NCI-H1436 treated with DMSO at 0.1 percent for 48 hours (cell line): ENCODE data around the gene LRRC10B.

Source experiments
- DNase-seq: peaks from one replicate; lab custom pipeline; 2025; lab: John Stamatoyannopoulos, UW

The LRRC10B gene

DNA sequence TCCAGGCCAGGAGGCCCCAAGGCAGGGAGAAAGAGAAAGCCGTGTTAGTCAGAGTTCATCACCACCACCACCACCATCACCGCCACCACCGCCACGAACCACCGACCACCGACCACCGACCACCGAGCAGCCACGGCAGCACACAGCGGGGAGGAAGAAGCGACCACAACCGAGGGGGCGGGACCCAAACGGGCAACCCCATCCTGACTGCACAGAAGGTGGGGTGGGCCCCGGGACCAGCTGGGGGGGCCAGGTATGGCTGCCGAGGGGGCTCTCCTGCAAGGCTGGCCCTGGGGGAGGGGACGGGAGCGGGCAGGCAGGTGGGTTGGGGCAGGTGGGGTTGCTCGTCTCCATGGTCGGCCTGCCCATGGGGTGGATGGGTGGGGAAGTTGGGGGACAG lies 38.1 kb downstream of the LRRC10B start:
- DNase-seq: no peak

GRCh38 chr11:61547246-61547645 lies 38.7 kb downstream of the LRRC10B start:
- DNase-seq: no peak

DNA sequence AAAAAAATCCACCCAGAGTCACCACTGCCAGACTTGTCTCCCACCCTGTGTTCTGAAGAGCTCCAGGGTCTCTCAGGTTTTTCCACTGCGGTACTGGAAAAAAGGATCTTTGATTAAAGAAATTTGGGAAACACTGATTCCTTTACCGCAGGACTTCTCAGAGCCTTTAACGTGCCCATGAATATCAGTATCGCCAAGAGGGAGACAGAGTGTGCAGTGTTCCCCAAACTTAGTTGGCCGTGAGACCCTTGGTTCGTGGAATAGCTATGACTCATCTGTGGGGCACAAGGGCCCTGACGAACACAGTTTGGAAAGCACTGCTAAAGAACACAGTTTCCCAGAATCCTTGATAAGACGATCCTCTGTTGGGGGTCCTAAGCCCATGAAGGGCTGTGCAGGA lies 40.6 kb downstream of the LRRC10B start:
- no peak for DNase-seq

DNA sequence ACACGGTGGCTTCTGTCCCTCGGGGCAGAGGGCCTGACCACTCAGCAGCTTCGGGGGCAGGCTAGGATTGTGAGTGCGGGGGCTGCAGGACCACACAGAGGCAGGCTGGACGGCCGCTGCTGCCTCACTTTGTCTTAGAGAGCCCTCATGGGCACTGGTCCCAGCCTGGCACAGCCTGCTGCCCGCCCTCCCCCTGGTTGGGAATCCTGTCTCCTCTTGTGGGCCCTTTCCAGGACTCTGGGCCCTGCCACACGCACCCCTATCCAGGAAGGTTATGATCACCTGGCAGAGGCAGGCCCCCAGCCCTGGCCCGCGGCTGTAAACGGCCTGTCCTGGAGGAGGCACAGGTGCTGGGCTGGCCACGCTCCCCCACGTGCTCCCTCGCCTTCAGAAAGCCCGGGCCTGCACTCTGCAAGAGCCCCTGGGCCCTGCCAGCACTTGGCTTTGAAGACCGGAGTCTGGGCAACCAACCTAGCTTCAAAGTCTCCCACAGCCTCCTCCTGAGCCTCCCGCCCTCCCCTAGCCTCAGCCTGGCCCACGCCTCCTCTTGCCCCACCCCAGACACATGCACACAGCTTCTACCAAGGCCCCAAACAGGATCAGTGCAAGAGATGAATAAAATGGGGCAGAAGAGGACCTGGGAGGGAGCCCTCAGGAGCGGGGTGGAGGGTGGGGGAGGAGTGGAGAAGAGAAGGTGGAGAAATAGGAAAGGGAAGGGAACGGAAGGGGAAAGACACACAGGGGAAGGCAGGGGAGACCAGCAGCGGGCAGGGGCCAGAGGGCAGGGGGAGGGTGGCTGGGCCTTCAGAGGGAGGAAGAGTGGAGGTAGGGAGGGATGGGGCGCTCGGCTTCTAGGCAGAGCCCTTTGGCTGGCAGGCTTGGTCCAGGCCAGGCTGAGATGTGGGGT lies 41.4 kb downstream of the LRRC10B start:
- DNase-seq: no peak

GRCh38 chr11:61550665-61551227 lies 42.2 kb downstream of the LRRC10B start:
- no peak for DNase-seq

DNA sequence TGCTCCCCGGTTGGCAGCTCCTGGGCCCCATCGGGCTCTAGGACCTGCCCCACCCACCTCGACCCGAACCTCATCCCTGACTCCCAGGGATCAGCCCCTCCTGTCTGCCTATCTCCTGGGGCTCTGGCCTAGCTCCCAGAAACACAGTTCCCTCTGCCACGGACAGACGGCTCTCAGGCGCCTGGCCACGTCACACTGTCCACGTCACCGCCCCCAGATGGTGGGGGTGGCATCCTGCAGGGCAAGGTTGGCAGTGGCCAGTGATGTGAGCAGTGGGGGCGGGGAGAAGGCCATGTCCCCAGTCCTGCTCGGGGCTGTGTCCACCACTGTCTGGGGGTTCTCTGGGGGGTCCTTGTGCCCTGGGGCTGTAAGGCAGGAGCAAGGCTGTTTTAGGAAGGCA lies 43.1 kb downstream of the LRRC10B start:
- DNase-seq: no peak

- no peak for DNase-seq
Measured at GRCh38 chr11:61552108-61552635, 43.6 kb downstream of the LRRC10B start.

DNA sequence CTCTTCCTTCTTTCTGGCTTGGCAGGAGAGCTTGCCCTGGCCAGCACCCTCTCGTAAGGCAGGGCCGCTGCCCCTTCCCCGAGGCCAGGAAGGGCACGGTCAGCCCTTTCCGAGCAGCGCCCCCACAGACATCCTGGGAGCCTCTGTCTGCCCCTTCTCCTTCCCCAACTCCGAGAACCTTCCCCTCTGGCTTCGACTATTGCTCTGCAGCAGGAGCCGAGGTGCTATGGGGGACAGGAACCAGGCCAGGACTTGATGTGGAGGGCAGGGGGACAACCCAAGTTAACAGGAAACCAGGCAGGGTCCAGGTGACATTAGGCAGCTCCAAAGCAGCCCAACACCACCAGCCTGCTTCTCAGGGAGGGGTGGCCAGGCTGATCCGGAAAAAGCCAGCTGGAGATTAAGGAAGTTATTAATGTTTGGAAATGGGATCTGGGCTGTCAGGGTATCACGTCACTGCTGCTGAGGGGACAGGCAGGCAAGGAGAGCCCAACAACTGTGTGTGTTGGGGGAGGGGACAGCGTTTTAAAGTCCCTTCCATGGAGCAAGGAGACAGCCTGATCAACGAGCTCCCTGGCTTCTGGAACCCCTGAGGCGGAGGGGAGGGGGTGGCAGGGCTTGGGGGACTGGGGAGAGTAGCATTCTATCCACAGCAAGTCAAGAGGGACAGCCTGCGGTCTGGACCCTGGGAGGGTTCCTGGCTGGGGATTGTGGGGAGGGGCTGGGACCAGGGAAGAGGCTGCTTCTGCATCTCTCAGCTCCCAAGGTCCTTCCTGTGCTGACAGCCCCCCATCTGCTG lies 45.0 kb downstream of the LRRC10B start:
- no peak for DNase-seq

- DNase-seq: no peak
Measured at GRCh38 chr11:61554172-61554988, 45.8 kb downstream of the LRRC10B start.

- no peak for DNase-seq
Measured at GRCh38 chr11:61555051-61555969, 46.8 kb downstream of the LRRC10B start.

- DNase-seq: no peak
Measured at GRCh38 chr11:61555978-61556377, 47.4 kb downstream of the LRRC10B start.

DNA sequence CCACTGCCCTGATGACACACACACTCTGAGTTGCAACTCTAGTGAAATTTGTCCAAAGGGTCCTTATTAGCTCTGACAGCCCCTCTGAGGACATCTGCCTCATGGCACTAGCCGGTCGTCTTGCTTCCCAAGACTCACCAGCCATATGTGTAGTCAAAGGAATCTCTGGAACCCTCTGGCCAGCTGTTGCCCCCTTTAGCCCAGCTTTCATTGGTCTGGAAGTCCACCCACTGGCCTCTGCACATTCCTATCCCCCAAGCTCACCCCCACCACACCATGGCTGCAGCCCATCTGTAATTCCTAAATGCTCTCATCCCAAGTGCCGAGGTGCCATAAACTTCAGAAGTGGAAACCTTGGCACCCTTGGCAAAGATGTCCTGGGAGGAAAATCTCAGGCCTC lies 48.1 kb downstream of the LRRC10B start:
- no peak for DNase-seq
